Left ventricle myocardium inferior (tissue), 1 donor: ENCODE results near the gene MX2. TPM values are rescaled to one million over a fixed set of nuclear protein-coding genes. Genes with fewer than 3 reads are reported as not detected.
"Not testable (repeated sequence)": the region's sequence is repeated elsewhere in the genome, so short reads cannot be mapped to it uniquely, and the experiment has no call there.

Experiments used
- DNase-seq: peaks from one replicate; pipeline ENCODE4 v3.0.0-alpha.2; 2020
- H3K27ac ChIP-seq: fragments of 200-600 bp; replicated peaks from 2 replicates; pipeline ENCODE4 v1.8.0; 2021
- H3K27me3 ChIP-seq: fragments of 200-600 bp; 2 replicates; pipeline ENCODE4 v1.8.0; 2021; ENCODE audit warnings: low read depth
- H3K36me3 ChIP-seq: fragments of 200-600 bp; 2 replicates; pipeline ENCODE4 v1.8.0; 2021
- H3K4me1 ChIP-seq: fragments of 200-600 bp; 2 replicates; pipeline ENCODE4 v1.8.0; 2021
- H3K4me3 ChIP-seq: fragments of 200-600 bp; 2 replicates; pipeline ENCODE4 v1.8.0; 2021; ENCODE audit warnings: mild to moderate bottlenecking, moderate library complexity
- H3K9me3 ChIP-seq: fragments of 200-600 bp; replicated peaks from 2 replicates; pipeline ENCODE4 v1.8.0; 2021
- CTCF ChIP-seq: fragments of 200-600 bp; IDR thresholded peaks from 2 replicates; pipeline ENCODE4 v1.8.0; 2021; ENCODE audit warnings: antibody characterized with exemption, mild to moderate bottlenecking, borderline replicate concordance
- intact Hi-C: fragments of 100-400 bp; cut with micrococcal nuclease; formaldehyde crosslinking; loops from one replicate; pipeline ENCODE4 v1.11.0; 2022
- total RNA-seq: library from RNA; stranded (reverse); fragmentation: NEBNext Ultra II Directional; extraction: Animal tissue kit (Norgen Biotek cat#: 25700); gene quantifications from one replicate; pipeline ENCODE4 v1.2.1, GENCODE V29; 2021
- donor health status: DM: no; HTN: yes; CAD: no; lungs with severe emphysema.

MX2 gene
- total RNA-seq, 1 donor from 2014 or later: 5.4 TPM

GRCh38 chr21:41418393-41418792, 56.6 kb downstream of the MX2 start:
- peaks cover 16% of the 10 kb centered on the region for H3K9me3 ChIP-seq
- H3K4me1 ChIP-seq: peaks cover 25% of the 10 kb centered on the region
- no peak overlapping the region for H3K4me3 ChIP-seq
- DNase-seq: no peak
- intact Hi-C loops: no loop called here
- H3K36me3 ChIP-seq: no peaks in the 10 kb centered on the region
- no peak for TF ChIP-seq CTCF
- H3K27me3 ChIP-seq: no peaks in the 10 kb centered on the region
- H3K27ac ChIP-seq: no peak overlapping the region

- Histone ChIP-seq H3K27me3 (no peaks in the 10 kb centered on the region), H3K4me3 (no peak overlapping the region), H3K36me3 (no peaks in the 10 kb centered on the region), H3K9me3 (peaks cover 16% of the 10 kb centered on the region), H3K27ac (peak overlapping the region; percentile 89), H3K4me1 (peaks cover 25% of the 10 kb centered on the region)
- no peak for DNase-seq
- intact Hi-C loops: no loop called here
- no peak for TF ChIP-seq CTCF
Observed at GRCh38 chr21:41418956-41419680, 57.3 kb downstream of the MX2 start.

GRCh38 chr21:41419921-41420862, 58.4 kb downstream of the MX2 start:
- Histone ChIP-seq H3K9me3 (peaks cover 8% of the 10 kb centered on the region), H3K4me1 (peaks cover 25% of the 10 kb centered on the region), H3K36me3 (no peaks in the 10 kb centered on the region), H3K4me3 (peak overlapping the region; percentile 83), H3K27me3 (no peaks in the 10 kb centered on the region), H3K27ac (peak overlapping the region; percentile 89)
- intact Hi-C loops: no loop called here
- peak; percentile 86 for DNase-seq
- TF ChIP-seq CTCF: no peak

- H3K9me3 ChIP-seq, H3K27me3 ChIP-seq, DNase-seq, intact Hi-C loops, H3K36me3 ChIP-seq: not testable (repeated sequence)
- peak overlapping the region; percentile 83 for H3K4me3 ChIP-seq
- peaks cover 33% of the 10 kb centered on the region for H3K4me1 ChIP-seq
- H3K27ac ChIP-seq: peak overlapping the region; percentile 89
Observed at GRCh38 chr21:41420998-41421397, 59.2 kb downstream of the MX2 start.

DNA sequence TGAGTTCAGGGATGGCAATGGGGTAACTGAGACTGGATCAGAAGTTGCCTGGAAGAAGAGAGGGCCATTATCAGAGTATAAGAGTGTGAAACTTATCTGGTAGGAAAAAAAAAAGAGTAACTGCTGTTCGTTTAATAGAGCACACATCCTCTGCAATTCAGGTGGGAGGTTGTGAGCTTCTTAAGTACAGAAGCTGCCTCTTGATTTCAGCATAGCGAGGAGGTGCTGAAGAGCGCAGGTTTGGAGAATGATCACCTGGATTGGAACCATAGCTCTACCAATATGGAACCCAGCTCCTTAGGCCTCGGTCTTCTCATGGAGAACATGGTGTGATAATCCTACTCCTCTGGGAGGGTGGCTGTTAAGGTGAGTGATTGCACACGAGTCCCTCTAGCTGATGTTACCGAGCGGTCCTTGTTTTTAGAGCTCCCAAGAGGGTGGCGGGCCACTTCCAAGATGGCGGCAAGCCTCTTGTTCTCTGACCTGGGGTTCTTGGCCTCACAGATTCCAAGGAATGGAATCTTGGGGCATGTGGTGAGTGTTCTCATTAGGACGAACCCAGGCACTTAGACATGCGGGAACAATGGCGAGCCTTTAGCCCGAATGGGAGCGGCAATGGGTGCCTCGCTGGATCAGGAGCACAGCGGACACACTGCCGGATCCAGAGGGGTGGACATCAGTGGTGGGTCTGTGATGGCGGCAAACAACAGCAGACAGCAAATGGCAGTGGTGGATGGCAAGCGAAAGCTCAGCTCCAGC, 60.9 kb downstream of the MX2 start:
- H3K9me3 ChIP-seq: no peaks in the 10 kb centered on the region
- no peak for TF ChIP-seq CTCF
- no peak for DNase-seq
- peaks cover 50% of the 10 kb centered on the region for H3K4me1 ChIP-seq
- H3K27me3 ChIP-seq: peaks cover 19% of the 10 kb centered on the region
- H3K27ac ChIP-seq: no peak overlapping the region
- no peak overlapping the region for H3K4me3 ChIP-seq
- H3K36me3 ChIP-seq: no peaks in the 10 kb centered on the region
- intact Hi-C loops: no loop called here

- peaks cover 55% of the 10 kb centered on the region for H3K4me1 ChIP-seq
- intact Hi-C loops: not testable (repeated sequence)
Observed at GRCh38 chr21:41423305-41423636, 61.4 kb downstream of the MX2 start.

More at GRCh38 chr21:41423305-41423636, 61.4 kb downstream of the MX2 start:
- not testable (repeated sequence) for H3K27ac ChIP-seq, H3K36me3 ChIP-seq, DNase-seq, H3K9me3 ChIP-seq, H3K4me3 ChIP-seq
- H3K27me3 ChIP-seq: peaks cover 25% of the 10 kb centered on the region
